ENCODE measurements around the gene FAF1. TPM values are rescaled to one million over a fixed set of nuclear protein-coding genes. Genes with fewer than 3 reads are reported as not detected.

FAF1 gene
- total and polyA plus RNA-seq, 2 of the 8 experiments (the other 6 are each of a cell fraction or from before 2014, with no cell fraction given): 10.8 to 65.9 TPM

GRCh38 chr1:50508040-50508586 is 452.0 kb downstream of the FAF1 start (continued):
- TF ChIP-seq BRCA1 (IDR thresholded peaks at IDR 0.05; ENCODE audit: low read depth, low read length): no peak
- no peak for TF ChIP-seq CTBP2 (IDR thresholded peaks at IDR 0.05; ENCODE audit: borderline replicate concordance, insufficient read depth, insufficient read length, low read length)
- TF ChIP-seq SRF (IDR thresholded peaks at IDR 0.05; ENCODE audit: low read depth, low read length): no peak
- no peak for TF ChIP-seq RAD21 (IDR thresholded peaks at IDR 0.05 in 1 of 2, conservative IDR thresholded peaks at IDR 0.05 in 1 of 2; ENCODE audit: low read depth in 2 of 2, low read length in 2 of 2)

Data from H1 (cell line).